HG03571 (cell line): Measurements from ENCODE around the gene HAAO.

ENCODE experiments used
- ATAC-seq: cut with Tn5 transposase; IDR thresholded peaks from one replicate; pipeline ENCODE4 v1.9.1; 2021; ENCODE audit not compliant: unreplicated experiment

Gene HAAO

GRCh38 chr2:42769583-42770287, 22.6 kb downstream of the HAAO start:
- ATAC-seq: no peak

- no peak for ATAC-seq
Measured at GRCh38 chr2:42768706-42769256, 23.6 kb downstream of the HAAO start.

DNA sequence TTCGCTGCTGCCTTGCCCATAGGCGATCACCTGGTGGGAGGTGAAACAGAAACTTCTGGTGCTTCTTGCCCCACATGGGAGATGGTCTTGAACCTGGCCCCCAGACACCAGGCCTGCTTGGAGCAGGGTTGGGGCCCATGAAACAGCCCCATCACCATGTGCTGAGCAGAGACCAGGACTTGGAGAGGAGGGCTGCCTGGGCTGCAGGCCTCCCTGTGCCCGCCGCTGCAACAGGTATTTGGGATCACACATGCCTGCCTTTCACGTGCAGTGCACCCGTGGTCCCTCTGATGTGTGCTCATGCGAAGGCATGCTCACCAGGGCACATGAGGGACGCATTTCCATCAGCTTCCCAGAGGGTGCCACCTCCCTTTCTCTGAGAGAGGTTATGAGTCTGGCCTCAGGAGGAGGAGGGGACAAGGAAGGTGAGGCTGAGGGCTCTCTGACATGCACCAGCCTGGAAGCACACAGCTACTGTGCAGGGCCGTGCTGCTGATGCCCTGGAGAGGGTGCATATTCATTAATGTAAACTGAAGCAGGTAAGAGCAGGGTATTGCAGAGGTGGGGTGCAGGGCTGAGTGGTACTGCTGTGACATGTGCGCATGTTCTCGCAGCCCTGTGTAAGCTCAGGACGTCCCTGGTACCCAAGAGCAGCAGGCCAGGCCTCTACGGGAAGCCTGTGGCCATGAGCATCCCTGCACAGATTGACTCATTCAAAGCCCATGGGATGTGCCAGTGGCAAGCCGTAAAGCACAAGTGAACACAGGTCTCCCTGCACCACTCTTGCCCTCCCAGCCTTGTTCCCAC, 24.3 kb downstream of the HAAO start:
- ATAC-seq: no peak

DNA sequence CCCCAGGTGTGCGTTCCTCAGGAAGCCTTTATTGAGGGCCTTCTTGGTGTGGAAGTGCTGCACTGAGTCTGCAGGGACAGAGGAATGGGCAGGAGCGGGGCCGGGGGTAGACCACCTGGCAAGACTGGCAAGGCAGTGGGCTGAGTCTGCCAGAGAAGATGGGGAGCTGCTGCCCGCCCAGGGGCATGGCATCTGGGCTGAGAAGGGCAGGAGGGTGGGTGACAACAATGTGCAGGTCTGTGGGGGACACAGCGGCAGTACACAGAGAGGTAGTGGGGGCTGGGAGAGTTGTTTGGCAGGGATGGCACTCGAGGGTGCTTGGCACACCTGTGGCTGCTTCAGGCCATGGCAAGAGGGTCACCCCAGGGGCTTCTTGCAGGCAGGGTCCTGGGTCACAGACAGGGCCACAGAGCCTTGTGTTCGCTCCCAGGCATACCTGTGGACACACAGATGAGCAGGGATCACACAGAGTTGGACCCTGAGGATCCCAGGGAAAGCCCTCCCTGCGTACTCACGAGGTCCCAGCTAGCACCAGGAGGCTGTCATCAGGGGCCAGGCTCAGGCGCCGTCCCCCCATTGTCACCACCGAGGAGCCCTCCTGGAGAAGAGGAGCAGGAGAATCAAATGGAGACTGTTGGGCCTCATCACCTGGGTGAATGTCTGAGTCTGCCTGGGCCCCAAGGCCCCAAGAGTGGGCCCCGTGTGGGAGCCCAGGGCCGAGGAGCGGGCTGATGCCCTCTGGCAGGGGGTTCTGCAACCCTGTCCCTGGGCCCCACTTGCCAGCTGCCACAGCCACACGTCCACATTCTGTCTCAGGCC, 25.1 kb downstream of the HAAO start:
- ATAC-seq: no peak

GRCh38 chr2:42765686-42766085, 26.7 kb downstream of the HAAO start:
- ATAC-seq: no peak

- ATAC-seq: no peak
Measured at GRCh38 chr2:42764901-42765300, 27.5 kb downstream of the HAAO start.

DNA sequence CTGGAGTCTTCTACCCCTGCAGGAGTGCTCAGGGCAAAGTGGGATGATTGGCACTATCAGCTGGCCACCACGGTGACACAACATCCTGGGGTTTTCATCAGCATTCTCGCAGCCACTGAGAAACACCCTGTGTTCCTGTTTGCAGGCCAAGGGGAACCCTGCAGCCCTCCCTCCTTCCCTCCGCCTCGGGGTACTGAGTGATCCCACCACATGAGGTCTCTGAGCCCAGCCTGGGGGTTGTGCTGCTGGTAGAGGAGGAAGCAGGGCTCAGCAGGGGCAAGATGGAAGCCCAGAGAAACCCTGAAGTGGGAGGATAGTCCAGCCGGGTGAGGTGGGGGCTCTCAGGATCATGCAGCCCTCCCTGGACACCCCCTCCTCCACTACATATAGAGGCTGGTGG, 28.3 kb downstream of the HAAO start, which contains the start of gene OXER1:
Gene OXER1 (minus strand): TSS at position 40 of the 400 bp plus-strand sequence. CDS start 73 bp downstream, outside the sequence.
- ATAC-seq: no peak

GRCh38 chr2:42762823-42763804, 29.3 kb downstream of the HAAO start:
- ATAC-seq: no peak

DNA sequence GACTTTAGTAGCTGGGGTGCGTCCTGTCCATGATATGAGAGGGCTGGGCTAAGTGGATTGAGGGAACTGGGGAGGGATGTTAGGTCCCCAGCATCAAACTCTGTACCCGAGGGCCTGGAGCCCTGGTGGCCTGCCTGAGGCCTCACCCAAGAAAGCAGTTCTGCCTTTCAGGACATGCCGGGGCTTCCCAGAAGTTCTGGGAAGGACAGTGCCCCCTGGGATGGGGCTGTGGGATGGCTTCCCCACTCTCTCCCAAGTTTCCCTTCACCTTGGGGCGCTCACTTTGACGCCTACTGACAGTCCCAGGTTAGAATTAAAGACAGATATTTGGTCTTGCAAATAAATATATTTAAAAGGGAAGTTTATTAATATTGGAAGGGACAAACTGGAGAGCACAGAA, 30.2 kb downstream of the HAAO start:
- no peak for ATAC-seq

DNA sequence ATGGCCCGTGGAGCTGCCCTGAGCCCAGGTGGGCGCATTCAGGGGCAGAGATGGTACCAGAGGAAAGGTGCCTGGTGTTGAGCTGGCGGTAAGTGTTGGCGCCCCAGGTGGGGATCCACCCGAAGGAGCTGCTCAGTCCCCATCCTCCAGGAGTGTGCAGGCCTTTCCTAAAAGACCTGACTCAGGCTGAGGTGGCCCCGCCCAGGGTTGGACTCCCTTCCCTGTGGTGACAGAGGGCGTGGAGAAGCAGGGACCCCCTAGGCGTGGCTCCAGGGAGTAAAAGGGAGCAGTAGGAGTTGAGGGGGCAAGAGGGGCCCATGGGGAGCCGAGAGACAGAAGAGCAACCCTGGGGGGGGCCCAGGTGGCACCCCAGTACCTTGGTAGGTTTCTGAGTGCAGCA, 30.8 kb downstream of the HAAO start:
- ATAC-seq: no peak

DNA sequence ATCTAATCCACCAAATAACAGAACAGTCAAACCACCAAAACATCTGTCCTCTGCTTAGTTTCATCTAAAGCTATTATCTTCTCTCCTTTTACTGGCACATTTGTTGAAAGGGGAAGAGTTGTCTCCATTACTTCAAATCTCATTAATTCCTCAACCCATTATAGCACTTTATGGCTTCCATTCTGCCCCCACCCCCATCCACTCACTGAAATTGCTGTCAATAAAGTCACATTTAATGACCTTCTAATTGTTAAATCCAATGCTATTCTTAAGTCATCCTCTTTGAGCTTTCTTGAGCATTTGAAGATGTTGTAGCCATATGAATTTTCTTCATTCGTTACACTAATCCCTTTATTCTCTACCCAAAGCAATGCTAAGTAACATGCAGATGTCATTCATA, 33.6 kb downstream of the HAAO start:
- no peak for ATAC-seq

DNA sequence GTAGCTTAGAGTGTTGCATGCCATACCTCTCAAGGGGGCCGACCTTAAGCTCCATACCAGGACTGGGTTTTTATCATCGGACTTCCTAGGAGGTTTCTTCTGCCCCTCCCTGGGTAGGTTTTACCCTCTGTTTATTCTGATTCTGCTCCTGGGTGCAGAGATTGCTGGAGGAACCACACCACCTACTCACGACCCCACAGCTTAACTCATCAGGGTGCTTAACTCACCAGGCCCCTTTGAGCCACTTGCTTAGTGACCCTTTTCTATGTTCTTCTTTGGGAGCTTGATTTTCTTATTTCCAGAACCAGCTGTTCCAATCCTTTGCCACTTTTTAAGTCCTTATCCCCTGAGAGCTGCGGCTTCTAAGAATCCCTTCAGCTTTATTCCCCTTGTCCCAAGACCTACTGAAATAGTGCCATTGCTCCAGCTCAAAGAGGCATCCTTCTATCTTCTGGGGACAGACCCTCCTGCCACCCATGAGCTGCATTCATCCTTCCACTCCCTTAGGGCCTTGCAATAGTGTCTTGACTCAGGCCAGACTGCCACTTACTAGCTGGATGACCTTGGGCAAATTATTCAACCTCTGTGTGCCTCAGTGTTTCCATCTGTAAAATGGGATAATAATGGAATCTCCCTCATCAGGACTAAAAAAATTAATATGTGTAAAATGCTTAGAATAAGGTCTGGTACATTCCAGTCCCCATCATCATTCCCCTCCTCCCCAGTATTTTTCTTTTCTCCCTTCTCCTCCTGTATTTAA, 34.2 kb downstream of the HAAO start:
- no peak for ATAC-seq

DNA sequence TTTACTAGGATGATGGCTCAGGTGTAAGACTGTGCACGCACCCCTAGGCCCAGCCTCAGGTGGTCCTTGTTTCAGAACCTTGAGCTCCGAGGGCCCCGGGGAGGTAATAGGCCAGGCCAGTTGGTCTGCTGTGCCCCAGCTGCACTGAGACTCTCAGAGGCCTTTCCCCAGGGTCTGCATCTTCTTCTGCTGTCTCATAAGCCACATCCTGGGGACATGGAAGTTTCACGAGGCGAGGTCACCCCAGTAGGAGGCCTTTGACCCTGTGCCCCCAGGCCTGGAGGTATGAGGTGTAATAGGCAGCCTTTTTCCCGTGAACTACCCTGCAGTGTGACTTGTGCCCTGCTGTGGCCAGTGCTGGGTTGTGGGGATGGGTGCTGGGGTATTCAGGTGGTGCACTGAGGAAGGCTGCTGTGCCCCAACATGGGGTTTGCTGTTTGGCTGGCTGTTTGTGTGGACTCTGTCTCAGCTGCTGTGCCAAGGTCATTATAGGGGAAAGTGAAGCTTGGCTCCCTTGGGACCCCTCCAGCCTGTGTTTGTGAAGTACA, 35.3 kb downstream of the HAAO start:
- ATAC-seq: no peak

DNA sequence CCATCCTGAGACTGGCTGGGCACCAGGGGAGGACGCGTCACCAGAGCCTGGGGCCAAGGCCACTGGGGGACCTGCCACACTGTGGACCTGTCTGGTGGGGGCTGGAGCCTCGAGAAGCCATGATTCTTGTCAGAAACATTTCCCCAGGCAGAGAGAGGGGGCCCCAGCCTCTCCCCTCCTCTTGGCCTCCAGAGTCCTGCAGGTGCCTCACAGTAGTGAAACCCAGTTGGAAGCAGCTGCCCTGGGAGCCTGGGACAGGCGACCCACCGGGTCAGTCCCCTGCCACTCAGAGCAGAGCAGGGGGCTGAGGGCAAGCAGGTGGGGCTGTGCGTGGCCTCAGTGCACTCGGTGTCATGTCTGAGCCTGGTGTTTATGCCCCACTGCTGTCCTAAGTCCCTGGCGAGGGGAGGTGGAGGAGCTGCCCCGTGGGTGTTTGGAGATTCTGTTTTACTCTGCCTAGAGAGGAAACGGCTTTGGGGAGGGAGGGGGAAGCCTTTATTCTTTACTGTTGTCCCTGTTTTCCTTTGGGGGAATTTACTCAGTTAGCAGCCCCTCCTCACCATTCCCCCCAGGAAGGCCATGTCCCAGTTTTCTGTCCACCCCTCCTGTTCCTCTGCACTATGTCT, 36.1 kb downstream of the HAAO start:
- no peak for ATAC-seq

GRCh38 chr2:42755191-42755880, 37.0 kb downstream of the HAAO start:
- no peak for ATAC-seq

DNA sequence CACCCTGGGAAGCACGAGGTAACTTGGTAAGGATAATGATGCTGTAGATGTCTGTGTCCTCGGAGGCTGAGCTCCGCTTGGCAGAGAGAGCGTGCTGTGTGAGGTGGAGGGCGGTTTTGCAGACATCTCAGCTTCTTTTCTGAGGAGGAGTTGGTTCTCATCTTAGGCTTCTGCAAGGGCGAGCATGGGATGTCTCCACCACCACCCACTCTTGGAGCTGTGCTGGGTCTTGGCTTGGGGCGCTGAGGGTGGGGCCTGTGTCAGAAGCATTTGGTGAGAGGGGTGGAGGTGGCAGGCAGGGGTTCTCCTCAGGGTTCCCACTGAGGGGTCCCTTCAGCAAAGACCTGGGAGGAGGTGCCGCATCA, 37.6 kb downstream of the HAAO start:
- no peak for ATAC-seq

DNA sequence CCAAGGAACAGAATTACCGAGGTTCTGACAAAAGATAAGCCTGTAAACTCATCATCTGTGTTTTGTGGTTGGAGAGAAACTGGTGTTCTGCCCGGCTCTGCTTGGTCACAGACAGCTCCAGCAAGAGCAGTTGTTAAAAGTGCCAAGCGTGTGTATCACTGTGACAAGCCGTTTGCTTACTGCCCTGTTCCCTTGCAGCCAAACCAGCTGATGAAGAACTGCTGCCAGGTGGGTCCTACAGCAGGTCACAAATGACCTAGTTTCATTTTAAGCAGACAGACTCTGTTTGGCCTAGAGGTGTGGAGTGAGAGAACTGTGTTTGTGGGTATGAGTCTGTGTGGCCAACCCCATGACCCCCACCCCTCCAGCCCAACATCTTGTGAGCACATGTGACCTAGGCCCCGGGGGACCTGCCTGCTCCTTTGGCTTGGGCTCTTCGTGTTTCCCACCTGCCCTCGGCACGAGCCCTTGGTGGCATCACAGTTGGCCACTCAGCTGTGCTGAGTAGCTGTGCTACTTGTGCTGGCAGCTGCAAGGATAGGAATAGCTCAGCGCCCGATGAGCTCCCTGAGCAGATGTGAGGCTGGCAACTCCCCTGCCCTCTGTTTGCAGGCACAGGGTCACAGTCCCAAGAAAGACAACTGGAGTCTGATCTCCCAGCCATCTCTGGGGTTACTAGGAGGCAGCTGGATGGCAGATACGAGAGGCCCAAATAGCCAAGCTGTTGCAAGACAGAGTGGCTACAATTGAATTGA, 38.2 kb downstream of the HAAO start:
- ATAC-seq: peak; percentile 52
